NCI-H1092 treated with DMSO at 0.1 percent for 48 hours (cell line): ENCODE measurements around the gene PKMYT1.
"Not testable (repeated sequence)": the region's sequence is repeated elsewhere in the genome, so short reads cannot be mapped to it uniquely, and the experiment has no call there.

Experiments
- DNase-seq: peaks from one replicate; lab custom pipeline; 2025; lab: John Stamatoyannopoulos, UW

Gene PKMYT1

DNA sequence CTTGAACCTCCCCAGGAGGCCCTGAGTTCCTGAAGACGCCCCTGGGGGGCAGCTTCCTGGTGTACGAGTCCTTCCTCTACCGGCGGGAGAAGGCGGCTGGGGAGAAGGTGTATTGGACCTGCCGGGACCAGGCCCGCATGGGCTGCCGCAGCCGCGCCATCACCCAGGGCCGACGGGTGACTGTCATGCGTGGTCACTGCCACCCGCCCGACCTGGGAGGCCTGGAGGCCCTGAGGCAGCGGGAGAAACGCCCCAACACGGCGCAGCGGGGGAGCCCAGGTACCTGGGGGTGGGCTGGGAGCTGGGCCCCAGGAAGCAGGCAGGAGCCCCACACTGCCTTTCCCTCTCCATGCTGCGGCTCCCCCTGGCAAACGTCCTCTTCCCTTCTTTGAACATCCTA lies 46.5 kb downstream of the PKMYT1 start:
- no peak for DNase-seq

DNA sequence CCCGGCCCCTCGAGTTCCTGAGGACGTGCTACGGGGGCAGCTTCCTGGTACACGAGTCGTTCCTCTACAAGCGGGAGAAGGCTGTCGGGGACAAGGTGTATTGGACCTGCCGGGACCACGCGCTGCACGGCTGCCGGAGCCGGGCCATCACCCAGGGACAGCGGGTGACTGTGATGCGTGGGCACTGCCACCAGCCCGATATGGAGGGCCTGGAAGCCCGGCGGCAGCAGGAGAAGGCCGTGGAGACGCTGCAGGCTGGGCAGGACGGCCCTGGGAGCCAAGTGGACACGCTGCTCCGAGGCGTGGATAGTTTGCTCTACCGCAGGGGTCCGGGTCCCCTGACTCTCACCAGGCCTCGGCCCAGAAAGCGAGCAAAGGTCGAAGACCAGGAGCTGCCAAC lies 47.1 kb downstream of the PKMYT1 start:
- DNase-seq: no peak

DNA sequence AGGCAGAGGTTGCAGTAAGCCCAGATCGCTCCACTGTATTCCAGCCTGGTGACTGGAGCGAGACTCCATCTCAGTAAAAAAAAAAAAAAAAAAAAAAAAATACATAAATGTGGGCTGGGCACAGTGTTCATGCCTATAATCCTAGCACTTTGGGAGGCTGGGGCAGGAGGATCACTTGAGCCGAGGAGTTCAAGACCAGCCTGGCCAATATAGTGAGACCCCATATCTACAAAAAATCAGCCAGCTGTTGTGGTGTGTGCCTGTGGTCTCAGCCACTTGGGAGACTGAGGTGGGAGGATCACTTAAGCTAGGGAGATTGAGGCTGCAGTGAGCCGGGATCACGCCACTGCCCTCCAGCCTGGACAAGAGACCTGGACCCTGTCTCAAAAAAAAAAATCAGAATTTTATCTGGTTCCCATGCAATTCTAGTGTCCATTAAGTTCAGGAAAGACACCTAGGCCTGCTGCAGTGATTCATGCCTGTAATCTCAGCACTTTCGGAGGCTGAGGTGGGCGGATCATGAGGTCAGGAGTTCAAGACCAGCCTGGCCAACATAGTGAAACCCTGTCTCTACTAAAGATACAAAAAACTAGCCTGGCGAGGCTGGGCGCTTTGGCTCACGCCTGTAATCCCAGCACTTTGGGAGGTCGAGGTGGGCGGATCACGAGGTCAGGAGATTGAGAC lies 48.9 kb downstream of the PKMYT1 start:
- not testable (repeated sequence) for DNase-seq

DNA sequence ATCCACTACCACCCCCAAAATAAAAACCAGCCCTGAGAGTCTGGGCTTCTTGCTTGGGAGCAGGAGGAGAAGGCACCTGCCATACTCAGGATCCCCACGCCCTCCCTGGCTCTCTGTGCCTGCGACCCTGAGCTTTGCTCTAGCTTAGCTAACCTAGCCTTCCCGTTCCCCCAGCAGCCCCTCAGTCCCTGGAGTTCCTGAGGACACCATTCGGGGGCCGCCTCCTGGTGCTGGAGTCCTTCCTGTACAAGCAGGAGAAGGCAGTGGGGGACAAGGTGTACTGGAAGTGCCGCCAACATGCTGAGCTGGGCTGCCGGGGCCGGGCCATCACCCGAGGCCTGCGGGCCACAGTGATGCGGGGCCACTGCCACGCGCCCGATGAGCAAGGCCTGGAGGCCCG lies 50.0 kb downstream of the PKMYT1 start:
- DNase-seq: no peak

DNA sequence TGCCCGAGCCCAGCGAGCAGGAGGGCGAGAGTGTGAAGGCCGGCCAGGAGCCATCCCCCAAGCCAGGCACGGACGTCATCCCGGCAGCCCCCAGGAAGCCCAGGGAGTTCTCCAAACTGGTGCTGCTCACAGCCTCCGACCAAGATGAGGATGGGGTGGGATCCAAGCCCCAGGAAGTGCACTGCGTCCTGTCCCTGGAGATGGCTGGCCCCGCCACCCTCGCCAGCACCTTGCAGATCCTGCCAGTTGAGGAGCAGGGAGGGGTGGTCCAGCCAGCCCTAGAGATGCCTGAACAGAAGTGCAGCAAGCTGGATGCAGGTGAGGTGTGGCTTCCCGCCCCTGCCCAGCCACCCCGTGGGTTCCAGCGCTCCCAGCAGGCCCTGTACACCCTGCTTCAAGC lies 50.6 kb downstream of the PKMYT1 start:
- DNase-seq: no peak

DNA sequence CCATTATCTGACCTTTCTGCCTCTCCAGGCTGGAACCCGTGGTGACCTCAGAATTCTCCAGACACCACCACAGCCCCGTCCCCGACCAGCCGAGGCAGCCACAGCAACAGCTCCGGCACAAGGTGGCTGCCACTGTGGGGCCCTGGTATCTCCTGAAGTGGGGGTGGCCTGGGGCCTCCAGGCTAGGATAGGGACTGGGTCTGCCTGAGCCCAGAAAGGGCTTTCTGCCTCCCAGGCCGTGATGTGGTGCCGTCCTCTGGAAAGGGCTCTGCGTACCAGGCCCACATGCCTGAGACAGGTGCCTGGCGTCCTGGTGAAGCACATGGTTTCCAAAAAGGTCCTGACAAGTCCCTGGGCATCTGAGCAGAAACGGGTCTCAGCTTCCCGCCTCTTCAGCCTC lies 51.5 kb downstream of the PKMYT1 start:
- DNase-seq: no peak

DNA sequence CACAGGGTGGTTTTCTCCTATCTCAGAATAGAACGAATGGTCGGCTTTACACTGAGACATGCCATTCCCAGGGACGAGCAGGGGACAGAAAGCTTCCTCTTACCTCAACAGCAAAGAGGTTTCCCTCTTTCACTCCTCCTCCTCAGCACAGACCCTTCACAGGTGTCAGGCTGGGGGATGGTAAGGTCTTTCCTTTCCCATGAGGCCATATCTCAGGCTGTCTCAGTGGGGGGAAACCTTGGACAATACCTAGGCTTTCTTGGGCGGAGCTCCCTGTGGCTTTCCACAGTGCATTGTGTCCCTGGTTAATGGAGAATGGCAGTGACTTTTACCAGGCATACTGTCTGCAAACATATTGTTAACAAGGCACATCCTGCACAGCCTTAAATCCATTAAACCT lies 52.1 kb downstream of the PKMYT1 start:
- not testable (repeated sequence) for DNase-seq

DNA sequence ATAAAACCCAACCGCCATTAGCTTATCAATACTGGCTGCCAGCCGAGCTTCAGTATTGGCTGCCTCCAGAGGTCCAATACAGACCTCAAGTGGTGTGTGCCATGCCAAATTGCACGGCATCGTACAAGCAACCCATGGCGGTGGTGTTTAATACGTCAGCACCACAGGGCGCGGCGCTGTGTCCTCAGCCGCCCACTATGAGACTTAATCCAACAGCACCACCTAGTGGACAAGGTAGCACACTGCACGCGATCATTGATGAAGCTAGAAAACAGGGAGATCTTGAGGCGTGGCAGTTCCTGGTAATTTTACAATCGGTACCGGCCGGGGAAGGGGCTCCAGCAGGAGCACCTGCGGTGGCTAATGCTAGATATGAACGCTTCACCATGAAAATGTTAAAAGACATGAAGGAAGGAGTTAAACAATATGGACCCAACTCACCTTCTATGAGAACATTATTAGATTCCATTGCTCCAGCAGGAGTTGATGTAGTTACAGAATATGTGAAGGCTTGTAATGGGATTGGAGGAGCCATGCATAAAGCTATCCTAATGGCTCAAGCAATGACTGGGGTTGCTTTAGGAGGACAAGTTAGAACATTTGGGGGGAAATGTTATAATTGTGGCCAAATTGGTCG lies 53.1 kb downstream of the PKMYT1 start:
- DNase-seq: peak; percentile 81

DNA sequence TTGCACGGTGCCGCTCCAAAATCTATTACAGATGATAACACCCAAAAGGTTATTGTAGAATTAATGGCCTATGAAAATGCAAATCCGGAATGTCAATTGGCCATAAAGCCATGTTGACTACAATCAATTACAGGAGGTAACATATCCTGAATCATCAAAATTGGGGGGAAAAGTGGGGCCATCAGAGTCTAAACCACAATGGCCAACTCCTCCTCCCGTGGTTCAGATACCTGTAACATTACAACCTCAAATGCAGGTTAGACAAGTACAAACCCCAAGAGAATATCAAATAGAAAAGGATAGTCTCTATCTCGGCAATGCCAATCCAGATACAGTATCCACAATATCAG lies 53.6 kb downstream of the PKMYT1 start:
- no peak for DNase-seq

DNA sequence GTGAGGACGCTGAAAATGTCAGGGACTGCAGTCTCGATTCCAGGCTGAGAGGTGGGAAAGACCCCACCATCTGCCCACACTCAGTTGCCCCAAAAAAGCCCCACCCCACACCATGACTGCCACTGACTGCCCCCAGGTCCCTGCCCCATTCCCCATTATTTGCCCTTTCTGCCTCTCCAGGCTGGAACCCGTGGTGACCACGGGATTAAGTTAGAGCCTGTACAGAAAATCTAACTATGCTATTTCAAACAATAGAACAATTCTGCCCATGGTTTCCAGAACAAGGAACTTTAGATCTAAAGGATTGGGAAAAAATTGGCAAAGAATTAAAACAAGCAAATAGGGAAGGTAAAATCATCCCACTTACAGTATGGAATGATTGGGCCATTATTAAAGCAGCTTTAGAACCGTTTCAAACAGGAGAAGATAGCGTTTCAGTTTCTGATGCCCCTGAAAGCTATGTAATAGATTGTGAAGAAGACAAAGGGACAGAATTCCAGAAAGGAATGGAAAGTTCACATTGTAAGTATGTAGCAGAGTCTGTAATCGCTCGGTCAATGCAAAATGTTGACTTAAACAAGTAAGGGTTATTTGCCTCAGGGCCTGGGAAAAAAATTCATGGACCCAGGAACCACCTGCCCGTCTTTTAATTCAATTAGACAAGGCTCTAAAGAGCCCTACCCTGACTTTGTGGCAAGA lies 54.1 kb downstream of the PKMYT1 start:
- no peak for DNase-seq

DNA sequence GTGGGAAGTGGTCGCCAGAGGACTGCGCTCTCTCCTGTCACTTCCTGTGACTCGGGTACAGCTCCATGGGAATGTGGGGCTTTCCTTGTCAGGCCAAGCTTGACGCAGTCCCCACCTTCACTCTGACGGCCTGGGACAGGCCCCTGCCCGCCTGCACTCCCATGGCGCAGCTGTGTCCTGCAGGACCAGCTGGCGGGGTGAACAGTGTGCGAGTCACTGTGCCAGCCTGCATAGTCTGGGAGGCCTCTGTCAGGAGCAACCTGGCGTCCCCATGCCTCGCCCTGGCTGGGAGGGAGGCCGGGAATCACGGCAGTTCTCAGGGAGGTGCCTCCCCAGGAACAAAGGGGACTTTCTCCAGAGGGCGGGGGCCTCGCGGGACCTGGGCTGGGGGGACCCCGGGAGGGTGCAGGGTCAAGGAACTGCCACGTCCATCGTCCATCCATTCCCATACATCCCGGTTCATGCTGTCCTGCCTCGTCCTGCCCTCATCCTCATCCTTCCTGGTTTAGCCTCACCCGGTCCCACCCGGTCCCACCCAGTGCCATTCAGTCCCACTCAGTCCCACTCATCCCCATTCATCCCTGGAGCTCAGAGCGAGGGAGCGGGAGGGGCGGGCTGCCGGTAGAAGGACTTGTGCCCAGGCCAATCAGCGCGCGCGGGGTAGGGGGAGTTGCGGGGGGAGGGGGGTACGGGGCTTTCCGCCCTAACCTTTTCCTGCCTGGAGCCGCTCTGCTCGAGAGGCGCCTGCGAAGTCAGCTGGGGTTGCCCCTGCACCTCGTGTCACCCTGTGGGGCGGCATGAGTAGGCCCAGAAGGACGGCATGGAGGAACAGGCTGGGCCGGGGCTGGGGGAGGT lies 55.1 kb downstream of the PKMYT1 start:
- DNase-seq: no peak

DNA sequence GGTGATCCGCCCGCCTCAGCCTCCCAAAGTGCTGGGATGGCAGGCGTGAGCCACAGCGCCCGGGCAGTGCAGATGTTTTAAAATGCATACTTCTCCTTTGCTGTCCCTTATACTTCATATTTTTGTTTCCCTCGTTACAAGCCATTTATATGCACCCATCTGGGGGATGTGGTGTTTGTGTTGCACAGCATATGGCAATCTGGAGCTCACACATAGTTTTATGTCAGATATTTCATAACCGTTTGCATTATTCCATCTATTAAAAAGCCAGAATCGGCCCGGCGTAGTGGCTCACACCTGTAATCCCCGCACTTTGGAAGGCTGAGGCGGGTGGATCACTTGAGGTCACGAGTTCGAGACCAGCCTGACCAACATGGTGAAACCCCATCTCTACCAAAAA lies 56.8 kb downstream of the PKMYT1 start:
- DNase-seq: no peak
